ELF-1 (cell line): ENCODE data around the gene BCAR1.
"Not testable (repeated sequence)": the region's sequence is repeated elsewhere in the genome, so short reads cannot be mapped to it uniquely, and the experiment has no call there.

Experiments
- DNase-seq: peaks from one replicate; pipeline ENCODE4 v3.0.0-alpha.2; 2016; ENCODE audit warnings: low read depth, low spot score

Gene BCAR1

GRCh38 chr16:75225092-75225491 lies 26.3 kb downstream of the BCAR1 start:
- DNase-seq, result no peak

GRCh38 chr16:75224306-75225082 lies 26.9 kb downstream of the BCAR1 start:
- DNase-seq, result no peak

- not testable (repeated sequence) for DNase-seq
Observed at GRCh38 chr16:75223129-75223528, 28.3 kb downstream of the BCAR1 start.

- peak; percentile 37 for DNase-seq
Observed at GRCh38 chr16:75222271-75222783, 29.1 kb downstream of the BCAR1 start.

- no peak for DNase-seq
Observed at GRCh38 chr16:75219838-75220237, 31.6 kb downstream of the BCAR1 start.

GRCh38 chr16:75219088-75219487 lies 32.3 kb downstream of the BCAR1 start:
- DNase-seq, result no peak

GRCh38 chr16:75218256-75219076 lies 33.0 kb downstream of the BCAR1 start, which contains the start of gene CTRB1:
CTRB1 (plus strand) TSS chr16:75218988; CDS start chr16:75219008, 20 bp downstream.
- DNase-seq, result no peak

GRCh38 chr16:75217389-75217851 lies 34.0 kb downstream of the BCAR1 start:
- no peak for DNase-seq

- DNase-seq, result no peak
Observed at GRCh38 chr16:75216576-75216975, 34.8 kb downstream of the BCAR1 start.

GRCh38 chr16:75216127-75216526 lies 35.3 kb downstream of the BCAR1 start:
- no peak for DNase-seq

- not testable (repeated sequence) for DNase-seq
Observed at GRCh38 chr16:75211286-75211685, 40.1 kb downstream of the BCAR1 start.

GRCh38 chr16:75209944-75210343 lies 41.5 kb downstream of the BCAR1 start:
- no peak for DNase-seq

GRCh38 chr16:75209514-75209913 lies 41.9 kb downstream of the BCAR1 start:
- DNase-seq, result not testable (repeated sequence)

- no peak for DNase-seq
Observed at GRCh38 chr16:75208861-75209505, 42.4 kb downstream of the BCAR1 start.

- DNase-seq, result no peak
Observed at GRCh38 chr16:75208242-75208825, 43.1 kb downstream of the BCAR1 start.

GRCh38 chr16:75207831-75208230 lies 43.6 kb downstream of the BCAR1 start:
- DNase-seq, result no peak

- DNase-seq, result no peak
Observed at GRCh38 chr16:75206749-75207451, 44.5 kb downstream of the BCAR1 start, which contains the start of gene CTRB2. CTRB2 (minus strand) TSS chr16:75207161; CDS start chr16:75207141, 20 bp downstream.

GRCh38 chr16:75205961-75206748 lies 45.3 kb downstream of the BCAR1 start:
- DNase-seq, result not testable (repeated sequence)

GRCh38 chr16:75205438-75205837 lies 46.0 kb downstream of the BCAR1 start:
- DNase-seq, result not testable (repeated sequence)

- DNase-seq, result not testable (repeated sequence)
Observed at GRCh38 chr16:75204905-75205304, 46.5 kb downstream of the BCAR1 start.
